Gastroesophageal sphincter (tissue), 3 donors: Measurements from ENCODE around the gene KCNIP4.

Source experiments
- POLR2AphosphoS5 ChIP-seq: sonication (generic); formaldehyde crosslinking; IDR thresholded peaks from one replicate; pipeline ENCODE4 v1.6.1; 2017; ENCODE audit warnings: antibody characterized with exemption
- TF ChIP-seq, protein P1 (sequence below), 4 experiments: fragments of 200-600 bp in 2 of 4; fragments of 450-650 bp in 2 of 4; sonication (generic) in 1 of 4; IDR thresholded peaks; one replicate each; pipeline ENCODE4 v1.5.1; 2017 to 2019; ENCODE audit warnings: antibody characterized with exemption in 4 of 4, mild to moderate bottlenecking in 2 of 4, moderate library complexity in 2 of 4

DNA sequence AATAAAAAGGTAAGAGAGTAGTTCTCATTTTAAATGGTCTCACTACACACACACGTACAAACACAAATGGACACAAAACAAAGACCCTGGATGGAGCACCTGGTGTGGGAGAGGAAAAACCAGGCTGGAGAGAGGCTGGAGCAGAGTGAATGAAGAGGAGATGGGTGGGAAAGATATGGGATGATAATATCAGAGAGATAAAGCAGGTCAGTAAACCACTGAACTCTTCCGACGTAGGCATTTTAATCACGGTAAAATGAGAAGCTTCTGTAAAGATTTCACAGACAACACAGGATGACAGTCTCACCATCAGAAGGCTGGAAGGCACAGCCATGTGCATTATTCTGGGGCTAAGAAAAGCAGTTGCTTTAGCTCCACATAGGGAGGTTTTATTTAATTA is 532.8 kb downstream of the KCNIP4 start:
- TF ChIP-seq, protein P1, sequence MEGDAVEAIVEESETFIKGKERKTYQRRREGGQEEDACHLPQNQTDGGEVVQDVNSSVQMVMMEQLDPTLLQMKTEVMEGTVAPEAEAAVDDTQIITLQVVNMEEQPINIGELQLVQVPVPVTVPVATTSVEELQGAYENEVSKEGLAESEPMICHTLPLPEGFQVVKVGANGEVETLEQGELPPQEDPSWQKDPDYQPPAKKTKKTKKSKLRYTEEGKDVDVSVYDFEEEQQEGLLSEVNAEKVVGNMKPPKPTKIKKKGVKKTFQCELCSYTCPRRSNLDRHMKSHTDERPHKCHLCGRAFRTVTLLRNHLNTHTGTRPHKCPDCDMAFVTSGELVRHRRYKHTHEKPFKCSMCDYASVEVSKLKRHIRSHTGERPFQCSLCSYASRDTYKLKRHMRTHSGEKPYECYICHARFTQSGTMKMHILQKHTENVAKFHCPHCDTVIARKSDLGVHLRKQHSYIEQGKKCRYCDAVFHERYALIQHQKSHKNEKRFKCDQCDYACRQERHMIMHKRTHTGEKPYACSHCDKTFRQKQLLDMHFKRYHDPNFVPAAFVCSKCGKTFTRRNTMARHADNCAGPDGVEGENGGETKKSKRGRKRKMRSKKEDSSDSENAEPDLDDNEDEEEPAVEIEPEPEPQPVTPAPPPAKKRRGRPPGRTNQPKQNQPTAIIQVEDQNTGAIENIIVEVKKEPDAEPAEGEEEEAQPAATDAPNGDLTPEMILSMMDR (IDR thresholded peaks at IDR 0.05), result no peak
- no peak for TF ChIP-seq POLR2AphosphoS5
